ENCODE measurements around the gene OTX2.

The OTX2 gene

DNA sequence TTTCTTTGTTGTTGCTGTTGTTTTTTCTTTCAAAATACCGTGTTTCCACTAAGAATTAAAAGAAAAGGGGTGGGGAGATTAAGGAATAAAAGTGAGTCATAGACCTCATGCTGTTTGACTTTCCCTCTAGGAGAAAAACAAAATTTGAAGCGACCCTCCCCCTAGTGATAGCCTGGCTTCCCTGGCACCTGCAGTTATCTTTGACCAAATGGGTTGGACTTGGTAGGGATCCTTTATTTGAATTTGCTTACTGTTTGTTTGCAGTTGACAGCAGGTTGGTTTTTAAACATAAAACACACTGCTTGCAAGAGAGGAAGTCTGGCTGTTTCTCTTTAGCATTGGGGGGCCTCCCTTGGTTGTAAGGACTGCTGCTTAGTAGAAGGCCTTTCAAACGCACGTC lies 14.0 kb downstream of the OTX2 start:
- DNase-seq (ENCODE audit: low read depth): no peak

DNA sequence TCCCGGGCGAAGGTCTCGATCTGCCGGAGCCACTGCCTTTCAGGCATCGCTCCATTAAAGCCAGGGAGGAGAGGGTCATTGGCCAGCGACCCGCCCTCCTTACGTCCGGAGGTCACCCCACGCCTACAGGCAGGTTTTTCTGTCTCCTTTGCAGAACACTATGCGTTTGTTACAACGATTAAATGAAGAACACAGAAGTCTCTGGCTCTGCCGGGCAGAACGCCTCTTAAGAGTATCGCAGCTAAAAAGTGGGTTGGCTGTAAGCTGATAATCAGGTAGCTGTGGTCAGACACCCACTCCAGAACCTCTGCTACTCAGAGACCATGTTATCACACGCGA lies 15.0 kb downstream of the OTX2 start:
- no peak for DNase-seq (ENCODE audit: low read depth)

DNA sequence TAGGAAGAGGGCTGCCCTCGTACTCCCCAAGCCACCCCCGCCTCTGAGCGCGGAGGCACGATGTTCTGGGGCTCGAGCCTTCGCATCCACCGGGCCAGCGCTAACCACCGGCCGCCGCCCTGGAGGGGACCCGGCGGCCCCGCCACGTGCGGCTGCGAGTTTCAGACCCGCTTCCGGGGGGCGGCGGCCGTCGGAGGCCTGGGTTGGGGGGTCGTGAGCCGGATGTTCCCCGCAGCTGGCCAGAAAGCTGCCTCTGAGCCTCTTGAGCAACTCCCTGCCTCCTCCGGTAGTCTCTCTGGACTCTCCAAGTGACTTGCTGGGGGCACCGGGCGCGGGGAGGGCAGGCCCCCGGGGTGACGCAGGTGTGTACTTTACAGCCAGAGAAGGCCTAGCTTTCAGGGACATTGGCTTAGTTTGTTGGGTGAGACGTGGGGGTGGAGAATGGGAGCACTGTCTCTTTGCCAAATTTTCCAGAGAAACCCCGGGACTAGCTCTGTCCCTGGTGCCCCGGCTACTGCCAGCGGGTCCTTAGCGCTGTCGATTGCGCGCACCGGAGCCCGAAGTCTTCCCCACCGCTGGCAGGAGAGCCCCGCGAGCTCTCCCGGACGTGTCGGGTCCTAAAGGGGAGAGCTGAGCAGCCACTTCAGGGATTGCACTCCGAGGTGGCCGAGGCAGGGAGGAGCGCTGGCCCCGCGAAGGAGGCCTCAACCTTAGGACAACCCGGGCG lies 15.6 kb downstream of the OTX2 start:
- DNase-seq (ENCODE audit: low read depth): no peak

- DNase-seq (ENCODE audit: low read depth): no peak
Observed at GRCh38 chr14:56794088-56794556, 16.2 kb downstream of the OTX2 start.

DNA sequence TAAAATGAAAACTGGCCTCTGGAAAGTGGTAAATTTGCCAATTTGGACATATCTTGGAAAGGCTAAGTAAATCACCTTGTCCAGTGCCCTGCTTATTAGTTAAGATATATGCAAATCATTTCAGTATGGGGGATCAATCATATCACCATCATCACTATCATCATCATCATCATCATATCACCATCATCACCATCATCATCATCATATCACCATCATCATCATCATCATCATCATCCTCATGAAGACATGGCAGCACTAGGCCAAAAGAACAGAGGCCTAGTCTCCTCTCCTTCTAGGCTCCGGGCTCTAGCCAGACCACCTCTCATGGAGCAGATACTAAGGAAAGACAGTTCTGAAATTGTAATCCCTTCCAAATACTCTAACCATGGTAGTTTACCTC lies 20.3 kb downstream of the OTX2 start:
- no peak for DNase-seq (ENCODE audit: low read depth)

DNA sequence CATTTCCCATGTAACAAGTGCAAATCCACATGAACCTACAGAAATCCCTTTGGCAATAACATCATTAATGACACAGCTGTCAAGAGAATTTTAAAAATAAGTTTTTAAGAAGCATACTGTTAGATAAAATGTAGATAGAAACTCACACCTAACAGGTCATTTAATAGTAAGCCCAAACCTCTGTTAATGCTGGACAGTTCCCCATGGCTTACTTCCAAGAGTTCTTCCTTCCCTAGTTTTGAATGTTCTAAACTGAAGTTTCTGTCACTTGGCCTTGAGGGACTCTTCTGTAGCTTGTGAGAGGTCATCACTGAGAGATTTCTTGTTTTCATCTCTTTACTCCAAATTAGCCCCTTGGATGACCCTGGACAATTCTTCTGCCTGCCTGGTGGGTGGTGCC lies 22.7 kb downstream of the OTX2 start:
- DNase-seq (ENCODE audit: low read depth): no peak

GRCh38 chr14:56782711-56783110 lies 27.6 kb downstream of the OTX2 start:
- DNase-seq (ENCODE audit: low read depth): no peak

DNA sequence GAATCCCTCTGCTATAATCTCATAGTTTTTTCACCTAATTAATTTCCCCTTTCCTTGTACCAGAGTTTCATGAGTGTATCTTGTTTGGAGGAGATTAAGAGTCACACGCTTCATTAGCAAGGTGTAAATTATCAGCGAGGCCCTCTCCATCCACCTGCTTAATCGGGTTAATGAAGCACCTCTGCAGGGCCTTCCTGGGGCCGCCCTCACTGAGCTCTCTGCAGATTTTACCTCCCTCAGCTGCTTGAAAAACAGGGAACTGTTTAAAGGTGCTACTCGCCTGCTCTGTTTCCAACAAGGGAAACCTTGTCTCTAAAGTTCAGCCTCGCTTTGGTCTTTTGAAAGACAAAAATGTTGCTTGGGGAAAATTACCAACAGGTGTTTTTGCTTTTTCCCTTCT lies 35.8 kb downstream of the OTX2 start:
- no peak for DNase-seq (ENCODE audit: low read depth)

GRCh38 chr14:56770512-56770911 lies 39.8 kb downstream of the OTX2 start:
- no peak for DNase-seq (ENCODE audit: low read depth)

- no peak for DNase-seq (ENCODE audit: low read depth)
Observed at GRCh38 chr14:56760164-56760914, 49.9 kb downstream of the OTX2 start.

DNA sequence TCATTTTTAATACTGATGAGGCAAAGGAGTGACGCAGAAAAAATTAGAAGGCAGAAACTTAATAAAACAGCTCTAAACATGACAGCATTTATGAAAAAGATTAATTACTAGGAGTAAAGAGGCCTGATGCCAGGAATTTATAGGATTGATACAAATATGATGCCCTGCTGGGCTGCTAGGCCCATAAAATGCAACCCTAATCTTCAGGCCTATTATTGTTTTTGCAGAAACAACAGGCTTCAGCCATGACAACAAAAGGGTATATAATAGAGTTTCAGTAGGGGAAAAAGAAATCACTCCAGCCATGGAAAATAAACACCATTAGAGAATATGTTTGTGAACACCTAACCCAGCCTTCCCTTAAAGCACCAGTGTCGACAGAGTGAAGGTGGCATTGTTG lies 50.6 kb downstream of the OTX2 start:
- no peak for DNase-seq (ENCODE audit: low read depth)

GRCh38 chr14:56759094-56759493 lies 51.2 kb downstream of the OTX2 start:
- DNase-seq (ENCODE audit: low read depth): no peak

DNA sequence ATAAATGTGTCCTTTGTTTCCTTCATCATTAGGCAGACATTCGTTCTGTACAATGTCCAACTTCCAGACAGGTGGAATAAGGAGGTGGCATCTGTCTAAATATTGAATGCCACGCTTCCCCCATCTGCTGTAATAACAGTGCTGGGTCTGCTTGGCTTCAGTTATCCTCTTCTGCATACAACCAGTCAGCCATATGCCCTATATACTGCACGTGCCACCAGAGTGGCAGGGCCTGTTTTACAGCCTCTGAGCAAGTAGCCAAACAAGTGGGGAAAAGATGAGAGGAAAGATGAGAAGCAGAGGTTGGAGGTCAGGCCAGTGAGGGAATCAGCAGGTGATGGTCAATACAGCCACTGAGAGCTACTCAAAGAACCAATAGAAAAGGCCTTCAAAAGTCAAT lies 55.4 kb downstream of the OTX2 start:
- no peak for DNase-seq (ENCODE audit: low read depth)

DNA sequence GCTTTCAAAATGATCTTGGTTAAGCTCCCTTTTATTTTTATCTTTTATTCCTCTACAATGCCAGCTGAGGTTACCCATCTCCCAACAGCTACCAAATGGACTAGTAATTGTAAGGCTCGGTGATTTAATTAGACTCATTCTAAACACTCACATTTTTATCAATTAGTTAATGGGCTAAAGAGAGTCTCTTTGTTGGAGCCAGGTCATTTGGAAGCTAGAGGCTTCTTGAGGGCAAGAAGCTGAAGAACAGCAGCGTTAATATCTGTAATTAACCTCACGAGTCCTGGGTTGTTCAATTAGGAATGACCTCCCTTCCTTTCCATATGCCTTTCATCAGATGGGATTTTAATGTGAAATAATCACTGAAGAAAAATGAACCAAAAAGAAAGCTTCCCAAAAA lies 56.9 kb downstream of the OTX2 start:
- DNase-seq (ENCODE audit: low read depth): no peak

DNA sequence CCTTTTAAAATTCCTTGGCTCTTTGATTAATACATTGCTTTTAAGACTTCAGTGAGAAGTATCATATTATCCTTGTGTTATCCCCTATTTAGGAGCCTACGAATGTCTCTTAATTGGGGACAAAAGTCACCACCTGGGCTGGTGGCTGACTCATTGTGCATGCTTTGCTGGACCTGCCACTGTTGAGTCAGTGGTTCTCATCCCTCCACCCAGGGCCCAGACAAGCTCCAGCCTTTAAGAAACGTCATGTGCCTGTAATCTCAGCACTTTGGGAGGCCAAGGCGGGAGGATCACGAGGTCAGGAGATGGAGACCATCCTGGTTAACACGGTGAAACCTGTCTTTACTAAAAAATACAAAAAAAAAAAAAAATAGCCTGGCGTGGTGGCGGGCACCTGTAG lies 57.9 kb downstream of the OTX2 start:
- DNase-seq (ENCODE audit: low read depth): no peak

GRCh38 chr14:56751471-56751870 lies 58.8 kb downstream of the OTX2 start:
- no peak for DNase-seq (ENCODE audit: low read depth)
